ENCODE measurements around the gene RPS21.

The RPS21 gene

DNA sequence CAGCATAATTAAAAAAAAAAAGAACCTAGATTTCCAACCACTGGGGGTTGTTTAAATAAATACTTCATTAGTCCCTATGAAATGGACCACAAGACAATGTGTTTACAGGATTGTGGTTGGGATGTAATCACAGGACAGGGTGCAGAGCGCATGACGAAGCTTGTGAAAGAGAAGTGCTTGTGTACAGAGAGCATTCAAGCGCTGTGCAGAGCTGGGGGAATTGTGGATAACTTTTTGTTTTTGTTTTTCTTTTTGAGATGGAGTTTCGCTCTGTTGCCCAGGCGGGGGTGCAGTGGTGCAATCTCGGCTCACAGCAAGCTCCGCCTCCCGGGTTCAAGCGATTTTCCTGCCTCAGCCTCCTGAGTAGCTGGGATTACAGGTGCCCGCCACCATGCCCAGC, 42.1 kb upstream of the RPS21 start:
- TF ChIP-seq, protein P1, sequence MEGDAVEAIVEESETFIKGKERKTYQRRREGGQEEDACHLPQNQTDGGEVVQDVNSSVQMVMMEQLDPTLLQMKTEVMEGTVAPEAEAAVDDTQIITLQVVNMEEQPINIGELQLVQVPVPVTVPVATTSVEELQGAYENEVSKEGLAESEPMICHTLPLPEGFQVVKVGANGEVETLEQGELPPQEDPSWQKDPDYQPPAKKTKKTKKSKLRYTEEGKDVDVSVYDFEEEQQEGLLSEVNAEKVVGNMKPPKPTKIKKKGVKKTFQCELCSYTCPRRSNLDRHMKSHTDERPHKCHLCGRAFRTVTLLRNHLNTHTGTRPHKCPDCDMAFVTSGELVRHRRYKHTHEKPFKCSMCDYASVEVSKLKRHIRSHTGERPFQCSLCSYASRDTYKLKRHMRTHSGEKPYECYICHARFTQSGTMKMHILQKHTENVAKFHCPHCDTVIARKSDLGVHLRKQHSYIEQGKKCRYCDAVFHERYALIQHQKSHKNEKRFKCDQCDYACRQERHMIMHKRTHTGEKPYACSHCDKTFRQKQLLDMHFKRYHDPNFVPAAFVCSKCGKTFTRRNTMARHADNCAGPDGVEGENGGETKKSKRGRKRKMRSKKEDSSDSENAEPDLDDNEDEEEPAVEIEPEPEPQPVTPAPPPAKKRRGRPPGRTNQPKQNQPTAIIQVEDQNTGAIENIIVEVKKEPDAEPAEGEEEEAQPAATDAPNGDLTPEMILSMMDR (IDR thresholded peaks at IDR 0.05; ENCODE audit: low read depth, low read length, missing control alignments) = no peak
- no peak for DNase-seq (ENCODE audit: extremely low read depth, low read depth)
- no peak overlapping the region for H3K4me3 ChIP-seq (replicated peaks; ENCODE audit: low read depth, low read length)

DNA sequence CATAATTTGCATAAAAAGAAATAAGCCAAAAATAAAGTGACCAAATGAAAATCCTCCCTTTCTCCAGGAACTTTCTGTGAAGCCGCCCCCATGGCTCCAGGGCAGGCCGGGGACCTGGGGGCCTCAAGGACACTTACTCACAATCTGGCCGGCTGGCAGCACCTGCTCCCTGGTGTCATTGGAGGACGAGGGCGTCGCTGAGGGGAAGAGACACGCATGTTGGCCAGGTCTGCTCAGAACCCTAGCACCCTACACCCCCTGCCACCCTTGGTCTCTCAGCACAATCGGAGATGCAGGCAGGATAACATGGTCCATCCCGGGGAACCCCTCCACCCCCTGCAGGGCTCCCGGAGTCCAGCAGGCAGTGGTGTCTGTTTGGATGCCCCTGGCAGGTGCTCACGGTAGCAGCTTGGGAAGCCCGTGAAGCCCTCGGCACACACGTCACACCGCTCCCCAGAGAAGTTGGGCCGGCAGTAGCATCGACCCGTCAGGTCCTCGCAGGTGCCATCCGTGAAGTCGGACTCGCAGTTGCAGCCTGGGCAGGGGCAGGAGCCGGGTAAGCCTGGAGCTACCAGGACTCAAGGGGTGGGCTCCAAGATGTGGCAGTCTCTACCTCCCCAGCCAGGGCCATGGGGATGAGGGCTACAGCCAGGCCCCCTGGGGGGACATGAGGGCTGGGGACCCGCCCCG, 41.1 kb upstream of the RPS21 start:
- no peak for DNase-seq (ENCODE audit: extremely low read depth, low read depth)
- no peak overlapping the region for H3K4me3 ChIP-seq (replicated peaks; ENCODE audit: low read depth, low read length)
- TF ChIP-seq, protein P1 (IDR thresholded peaks at IDR 0.05; ENCODE audit: low read depth, low read length, missing control alignments) = no peak

DNA sequence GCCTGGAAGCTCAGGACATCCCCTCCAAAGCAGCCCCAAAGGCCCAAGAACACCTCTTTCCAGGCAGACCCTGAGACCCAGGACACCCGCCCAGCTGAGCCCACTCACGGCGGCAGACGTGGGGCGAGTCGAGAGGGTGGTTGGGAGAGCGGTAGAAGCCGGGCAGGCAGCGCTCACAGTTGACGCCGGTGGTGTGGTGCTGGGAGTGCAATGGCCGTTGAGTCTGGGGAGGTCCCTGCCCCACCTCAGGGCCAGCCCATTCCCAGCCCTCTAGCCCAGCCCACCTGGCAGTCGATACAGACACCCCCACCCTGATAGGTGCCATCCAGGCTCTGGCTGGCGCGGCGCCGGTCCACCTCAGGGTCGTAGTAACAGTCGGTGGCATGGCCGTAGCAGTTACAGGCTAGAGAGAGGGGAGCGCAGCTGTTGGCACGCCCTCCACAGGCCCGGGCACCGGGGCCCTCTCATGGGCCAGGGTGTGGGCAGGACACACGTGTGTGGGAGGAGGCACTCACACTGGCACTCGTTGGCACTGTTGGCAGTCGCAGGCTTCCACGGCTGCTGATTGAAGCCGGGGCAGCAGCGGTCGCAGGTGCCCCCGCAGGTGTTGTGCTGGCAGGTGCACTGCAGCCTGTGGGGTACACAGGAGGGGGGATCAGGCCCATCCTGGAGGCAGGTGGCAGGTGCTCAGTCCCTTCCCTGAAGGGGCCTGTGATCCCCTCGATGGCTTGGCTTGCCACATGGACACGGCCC, 40.3 kb upstream of the RPS21 start:
- DNase-seq (ENCODE audit: extremely low read depth, low read depth) = no peak
- H3K4me3 ChIP-seq (replicated peaks; ENCODE audit: low read depth, low read length) = no peak overlapping the region
- TF ChIP-seq, protein P1 (IDR thresholded peaks at IDR 0.05; ENCODE audit: low read depth, low read length, missing control alignments) = no peak

DNA sequence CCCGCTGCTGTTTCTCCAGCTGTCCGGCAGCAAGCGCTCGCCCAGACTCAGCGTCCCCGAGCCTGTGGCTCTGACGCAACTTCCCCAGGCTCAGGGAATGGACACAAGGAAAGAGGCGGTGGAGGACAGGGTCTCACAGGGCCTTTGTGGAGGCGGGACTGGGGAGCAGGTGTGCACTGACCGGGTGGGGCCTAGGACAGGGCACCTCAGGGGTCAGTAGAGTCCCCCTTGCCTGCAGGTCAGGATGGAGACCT, 39.8 kb upstream of the RPS21 start:
- TF ChIP-seq, protein P1 (IDR thresholded peaks at IDR 0.05; ENCODE audit: low read depth, low read length, missing control alignments) = no peak
- H3K4me3 ChIP-seq (replicated peaks; ENCODE audit: low read depth, low read length) = no peak overlapping the region
- DNase-seq (ENCODE audit: extremely low read depth, low read depth) = no peak

DNA sequence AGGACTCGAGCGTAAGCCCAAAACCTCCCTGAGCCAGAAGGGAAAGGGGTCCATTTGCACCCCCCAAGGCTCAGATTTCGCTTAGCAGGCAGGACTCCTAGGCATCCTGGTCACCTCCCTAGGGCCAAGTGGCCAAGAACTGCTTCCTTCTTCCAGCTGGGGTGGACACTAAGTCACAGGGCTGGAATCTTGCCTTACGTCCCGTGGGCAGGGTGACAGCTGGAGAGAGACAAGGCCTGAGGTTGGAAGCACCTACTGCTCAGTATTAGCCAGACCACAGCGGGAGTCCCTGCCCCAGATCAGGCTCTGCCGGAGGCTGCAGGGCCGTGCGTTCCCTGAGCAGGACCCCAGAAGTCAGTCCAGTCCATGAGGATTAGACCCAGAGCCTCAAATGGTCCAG, 39.5 kb upstream of the RPS21 start:
- H3K4me3 ChIP-seq (replicated peaks; ENCODE audit: low read depth, low read length) = no peak overlapping the region
- TF ChIP-seq, protein P1 (IDR thresholded peaks at IDR 0.05; ENCODE audit: low read depth, low read length, missing control alignments) = no peak
- DNase-seq (ENCODE audit: extremely low read depth, low read depth) = no peak

DNA sequence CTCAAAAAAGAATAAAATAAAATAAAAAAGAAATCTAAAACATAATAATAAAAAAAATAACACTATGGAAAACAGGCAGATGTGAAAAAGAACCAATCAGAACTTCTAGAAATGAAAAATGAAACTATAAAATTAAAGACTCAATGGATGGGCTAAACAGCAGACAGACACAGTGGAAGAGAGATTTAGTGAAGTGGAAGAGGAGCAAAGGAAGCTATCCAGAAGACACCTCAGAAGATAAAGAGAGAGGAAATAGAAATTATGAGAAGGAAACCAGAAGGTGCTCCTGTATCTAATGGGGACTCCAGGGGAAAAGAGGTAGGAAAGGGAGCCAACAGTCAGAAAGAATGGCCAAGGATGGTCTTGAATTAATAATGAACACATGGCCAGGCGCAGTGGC, 38.3 kb upstream of the RPS21 start:
- no peak overlapping the region for H3K4me3 ChIP-seq (replicated peaks; ENCODE audit: low read depth, low read length)
- TF ChIP-seq, protein P1 (IDR thresholded peaks at IDR 0.05; ENCODE audit: low read depth, low read length, missing control alignments) = no peak
- no peak for DNase-seq (ENCODE audit: extremely low read depth, low read depth)

All from HFF-Myc (cell line).